ENCODE results near the gene SPDYE3.
"Not testable (repeated sequence)": the region's sequence is repeated elsewhere in the genome, so short reads cannot be mapped to it uniquely, and the experiment has no call there.

Gene SPDYE3

DNA sequence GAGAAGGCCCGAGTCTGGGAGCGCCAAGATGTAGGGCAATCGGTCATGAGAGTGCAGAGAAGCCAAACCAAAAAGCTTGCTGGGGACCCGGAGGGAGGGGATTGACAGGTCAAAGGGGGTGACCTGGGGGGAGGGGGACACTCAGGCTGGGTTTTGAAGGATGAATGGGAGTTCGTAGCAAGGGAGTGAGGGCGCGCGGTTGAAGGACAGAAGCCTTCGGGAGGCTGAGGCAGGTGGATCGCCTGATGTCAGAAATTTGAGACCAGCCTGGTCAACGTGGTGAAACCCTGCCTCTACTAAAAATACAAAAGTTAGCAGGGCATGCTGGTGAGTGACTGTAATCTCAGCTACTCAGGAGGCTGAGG is 35.0 kb upstream of the SPDYE3 start:
- H3K4me1 Mint-ChIP-seq (ENCODE audit: low read depth): peaks cover 15% of the 10 kb centered on the region
- not testable (repeated sequence) for H3K9me3 Mint-ChIP-seq

GRCh38 chr7:100275120-100275519 is 32.4 kb upstream of the SPDYE3 start:
- H3K36me3 Mint-ChIP-seq (ENCODE audit: low read depth): peaks cover 6% of the 10 kb centered on the region
- H3K4me1 Mint-ChIP-seq (ENCODE audit: low read depth): peaks cover 14% of the 10 kb centered on the region
- H3K9me3 Mint-ChIP-seq: no peaks in the 10 kb centered on the region
- no peak for DNase-seq
- H3K4me3 Mint-ChIP-seq: no peak overlapping the region
- no peak overlapping the region for H3K27ac Mint-ChIP-seq
- no peaks in the 10 kb centered on the region for H3K27me3 Mint-ChIP-seq

More for the DNA sequence above, 35.0 kb upstream of the SPDYE3 start:
- Mint-ChIP-seq H3K27ac (peak overlapping the region; percentile 79), H3K4me3 (peak overlapping the region; percentile 74)
- not testable (repeated sequence) for H3K27me3 Mint-ChIP-seq; H3K36me3 Mint-ChIP-seq (ENCODE audit: low read depth); DNase-seq

DNA sequence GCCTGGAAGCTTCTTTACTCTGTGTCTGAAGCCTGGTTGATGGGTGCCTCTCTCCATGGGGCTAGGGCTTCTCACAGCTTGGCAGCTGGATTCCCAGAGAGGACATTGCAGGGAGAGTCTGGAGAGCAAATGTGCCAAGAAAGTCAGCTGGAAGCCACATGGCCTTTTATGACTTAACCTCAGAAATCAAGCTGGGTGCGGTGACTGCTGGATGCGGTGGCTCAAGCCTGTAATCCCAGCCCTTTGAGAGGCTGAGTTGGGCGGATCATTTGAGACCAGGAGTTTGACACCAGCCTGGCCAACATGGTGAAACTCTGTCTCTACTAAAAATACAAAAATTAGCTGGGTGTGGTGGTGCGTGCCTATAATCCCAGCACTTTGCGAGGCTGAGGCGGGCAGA is 31.4 kb upstream of the SPDYE3 start:
- H3K36me3 Mint-ChIP-seq (ENCODE audit: low read depth); H3K4me3 Mint-ChIP-seq; H3K4me1 Mint-ChIP-seq (ENCODE audit: low read depth); H3K27ac Mint-ChIP-seq; DNase-seq; H3K9me3 Mint-ChIP-seq; H3K27me3 Mint-ChIP-seq: not testable (repeated sequence)

DNA sequence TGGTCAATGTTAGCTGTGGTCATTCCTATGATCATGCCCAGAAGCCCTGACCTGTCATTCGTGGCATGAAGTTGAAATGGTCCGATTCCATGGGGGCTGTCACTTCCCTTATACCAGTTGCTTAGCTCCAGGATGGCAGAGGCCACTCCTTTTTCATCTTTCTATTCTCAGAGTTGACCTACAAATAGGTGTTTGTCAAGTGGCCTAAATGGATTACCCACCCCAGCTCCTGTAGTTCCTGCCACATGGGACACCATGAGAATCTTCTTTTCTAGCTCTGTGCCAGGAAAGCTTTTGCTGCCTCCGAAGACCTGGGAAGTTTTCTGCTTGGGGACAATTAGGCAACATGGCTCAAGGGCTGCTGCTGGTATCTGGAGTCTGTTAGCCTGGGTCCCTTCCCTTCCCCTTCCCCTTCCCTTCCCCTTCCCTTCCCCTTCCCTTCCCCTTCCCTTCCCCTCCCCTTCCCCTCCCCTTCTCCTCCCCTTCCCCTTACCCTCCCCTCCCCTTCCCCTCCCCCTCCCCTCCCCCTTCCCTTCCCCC is 25.4 kb upstream of the SPDYE3 start:
- not testable (repeated sequence) for H3K27ac Mint-ChIP-seq; H3K4me1 Mint-ChIP-seq (ENCODE audit: low read depth)

DNA sequence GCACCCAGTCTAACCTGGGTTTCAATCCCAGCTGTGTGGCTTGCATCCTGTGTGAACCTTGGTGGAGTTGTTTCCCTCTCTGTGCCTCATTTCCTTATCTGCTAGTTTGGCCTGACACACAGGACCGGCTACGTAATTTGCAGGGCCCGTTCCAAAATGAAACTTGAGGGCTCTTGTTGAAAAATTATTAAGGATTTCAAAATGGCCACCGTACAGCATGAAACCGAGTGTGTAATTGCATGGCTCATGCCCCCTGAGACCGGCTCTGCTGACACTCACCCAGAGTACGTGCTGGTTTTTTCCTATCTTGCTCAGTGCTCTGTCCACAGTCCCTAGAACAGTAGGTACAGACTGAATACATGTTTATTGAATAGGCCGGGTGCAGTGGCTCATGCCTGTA is 24.4 kb upstream of the SPDYE3 start:
- H3K36me3 Mint-ChIP-seq (ENCODE audit: low read depth): peaks cover 11% of the 10 kb centered on the region
- H3K27me3 Mint-ChIP-seq; H3K4me3 Mint-ChIP-seq; H3K9me3 Mint-ChIP-seq; H3K4me1 Mint-ChIP-seq (ENCODE audit: low read depth); H3K27ac Mint-ChIP-seq; DNase-seq: not testable (repeated sequence)

More for the DNA sequence above, 25.4 kb upstream of the SPDYE3 start:
- not testable (repeated sequence) for H3K4me3 Mint-ChIP-seq, H3K9me3 Mint-ChIP-seq, H3K27me3 Mint-ChIP-seq, DNase-seq
- peaks cover 11% of the 10 kb centered on the region for H3K36me3 Mint-ChIP-seq (ENCODE audit: low read depth)

GRCh38 chr7:100287191-100287969 is 20.1 kb upstream of the SPDYE3 start:
- DNase-seq; H3K9me3 Mint-ChIP-seq; H3K27me3 Mint-ChIP-seq; H3K4me3 Mint-ChIP-seq; H3K27ac Mint-ChIP-seq; H3K4me1 Mint-ChIP-seq (ENCODE audit: low read depth): not testable (repeated sequence)
- peaks cover 11% of the 10 kb centered on the region for H3K36me3 Mint-ChIP-seq (ENCODE audit: low read depth)

- not testable (repeated sequence) for DNase-seq; H3K27me3 Mint-ChIP-seq; H3K27ac Mint-ChIP-seq; H3K36me3 Mint-ChIP-seq (ENCODE audit: low read depth); H3K9me3 Mint-ChIP-seq; H3K4me3 Mint-ChIP-seq
- H3K4me1 Mint-ChIP-seq (ENCODE audit: low read depth): peaks cover 10% of the 10 kb centered on the region
Observed at GRCh38 chr7:100288258-100288657, 19.2 kb upstream of the SPDYE3 start.

- not testable (repeated sequence) for H3K4me3 Mint-ChIP-seq; H3K27me3 Mint-ChIP-seq; H3K9me3 Mint-ChIP-seq; DNase-seq; H3K36me3 Mint-ChIP-seq (ENCODE audit: low read depth)
- Mint-ChIP-seq H3K4me1 (ENCODE audit: low read depth) (peaks cover 13% of the 10 kb centered on the region), H3K27ac (peak overlapping the region; percentile 22)
Observed at GRCh38 chr7:100292162-100292561, 15.3 kb upstream of the SPDYE3 start.

- peaks cover 13% of the 10 kb centered on the region for H3K4me1 Mint-ChIP-seq (ENCODE audit: low read depth)
- H3K27ac Mint-ChIP-seq; H3K36me3 Mint-ChIP-seq (ENCODE audit: low read depth); DNase-seq; H3K27me3 Mint-ChIP-seq; H3K9me3 Mint-ChIP-seq; H3K4me3 Mint-ChIP-seq: not testable (repeated sequence)
Observed at GRCh38 chr7:100295269-100295668, 12.2 kb upstream of the SPDYE3 start.

GRCh38 chr7:100297852-100298631 is 9.5 kb upstream of the SPDYE3 start:
- H3K9me3 Mint-ChIP-seq; H3K36me3 Mint-ChIP-seq (ENCODE audit: low read depth); H3K27me3 Mint-ChIP-seq; DNase-seq; H3K4me3 Mint-ChIP-seq; H3K4me1 Mint-ChIP-seq (ENCODE audit: low read depth); H3K27ac Mint-ChIP-seq: not testable (repeated sequence)

DNA sequence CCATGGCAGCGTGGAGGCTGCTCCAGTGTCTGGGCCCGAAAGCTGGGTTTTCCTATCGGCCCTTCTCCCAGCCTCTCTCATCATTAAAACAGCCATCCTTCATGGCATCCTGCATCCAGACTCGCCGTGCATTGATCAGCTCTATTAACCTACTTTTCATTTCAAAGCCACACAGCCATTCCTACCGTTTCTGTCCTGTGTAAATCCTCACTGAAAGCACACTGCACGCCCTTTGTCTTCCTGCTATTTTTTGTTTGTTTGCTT is 8.9 kb upstream of the SPDYE3 start:
- not testable (repeated sequence) for DNase-seq; H3K36me3 Mint-ChIP-seq (ENCODE audit: low read depth); H3K27ac Mint-ChIP-seq; H3K4me3 Mint-ChIP-seq; H3K4me1 Mint-ChIP-seq (ENCODE audit: low read depth); H3K9me3 Mint-ChIP-seq; H3K27me3 Mint-ChIP-seq

- not testable (repeated sequence) for H3K27me3 Mint-ChIP-seq; H3K4me3 Mint-ChIP-seq; H3K4me1 Mint-ChIP-seq (ENCODE audit: low read depth); H3K27ac Mint-ChIP-seq; DNase-seq; H3K9me3 Mint-ChIP-seq
- peaks cover 21% of the 10 kb centered on the region for H3K36me3 Mint-ChIP-seq (ENCODE audit: low read depth)
Observed at GRCh38 chr7:100304526-100304925, 3.0 kb upstream of the SPDYE3 start.

DNA sequence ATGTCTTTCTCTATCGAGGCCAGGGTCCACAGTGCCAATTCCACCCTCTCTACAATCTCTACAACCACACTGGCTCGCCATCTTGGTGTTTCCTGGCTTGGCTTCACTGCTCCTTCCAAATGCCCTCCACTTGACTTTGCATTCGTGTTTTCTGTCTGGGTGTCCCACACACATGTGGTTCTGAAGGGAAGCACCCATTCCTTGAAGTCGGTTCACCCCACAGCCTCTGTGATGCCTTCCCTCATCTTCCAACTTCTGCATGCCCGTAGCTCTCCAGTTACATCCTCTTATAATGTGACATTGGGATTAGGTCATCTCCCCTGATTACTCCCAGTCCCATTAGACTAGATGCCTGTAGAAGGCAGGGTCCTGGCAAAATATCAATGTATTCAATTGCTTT is 10.8 kb downstream of the SPDYE3 start:
- H3K4me1 Mint-ChIP-seq (ENCODE audit: low read depth); H3K4me3 Mint-ChIP-seq; H3K9me3 Mint-ChIP-seq; DNase-seq; H3K27me3 Mint-ChIP-seq: not testable (repeated sequence)
- peak overlapping the region; percentile 89 for H3K27ac Mint-ChIP-seq
- peaks cover 31% of the 10 kb centered on the region for H3K36me3 Mint-ChIP-seq (ENCODE audit: low read depth)

DNA sequence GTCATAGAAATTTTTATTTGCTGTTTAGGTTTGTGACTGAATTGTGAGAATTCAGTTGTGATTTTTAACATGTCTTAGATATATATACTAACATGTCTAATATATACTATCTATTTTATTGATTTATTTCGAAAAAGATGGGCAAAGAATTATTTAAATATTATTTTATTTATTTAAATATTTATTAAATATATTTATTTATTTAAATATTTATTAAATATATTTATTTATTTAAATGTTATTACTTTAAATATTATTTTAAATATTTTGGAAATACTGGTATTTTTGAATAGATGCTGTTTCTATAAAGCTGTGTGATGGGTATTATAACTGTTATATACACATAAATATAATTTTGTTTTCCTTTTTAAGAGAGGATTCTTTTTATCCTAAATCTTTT is 14.1 kb downstream of the SPDYE3 start:
- not testable (repeated sequence) for H3K4me3 Mint-ChIP-seq; H3K4me1 Mint-ChIP-seq (ENCODE audit: low read depth); DNase-seq; H3K9me3 Mint-ChIP-seq; H3K27ac Mint-ChIP-seq; H3K27me3 Mint-ChIP-seq
- H3K36me3 Mint-ChIP-seq (ENCODE audit: low read depth): peaks cover 55% of the 10 kb centered on the region

- H3K27me3 Mint-ChIP-seq; DNase-seq; H3K4me3 Mint-ChIP-seq; H3K9me3 Mint-ChIP-seq; H3K4me1 Mint-ChIP-seq (ENCODE audit: low read depth): not testable (repeated sequence)
- peak overlapping the region; percentile 11 for H3K27ac Mint-ChIP-seq
- peaks cover 66% of the 10 kb centered on the region for H3K36me3 Mint-ChIP-seq (ENCODE audit: low read depth)
Observed at GRCh38 chr7:100324194-100324593, 16.7 kb downstream of the SPDYE3 start.

Measured in activated T-cell treated with anti-CD3 and anti-CD28 coated beads, Interleukin-2, amount 50 U/mL, for 24 hours (primary cell).